IMR-90 (cell line): ENCODE data around the gene TSGA10IP. TPM values are rescaled to one million over a fixed set of nuclear protein-coding genes. Genes with fewer than 3 reads are reported as not detected.

Source experiments
- ATAC-seq: fragments of 200-7000 bp; cut with Tn5 transposase; 2 replicates; pipeline ENCODE4 v1.9.1; 2020; ENCODE audit warnings: low read depth, mild to moderate bottlenecking, moderate library complexity
- BruUV-seq: library from RNA; stranded (reverse); fragments of 400-500 nt; replicated peaks from 2 replicates; lab custom pipeline; 2021; lab: Mats Ljungman, UMichigan
- CTCF ChIA-PET: fragments of 300-600 bp; formaldehyde crosslinking; extraction: SDS; loops from one replicate; lab custom pipeline; 2021; ENCODE audit warnings: antibody characterized with exemption; lab: Yijun Ruan, JAX
- POLR2A ChIA-PET: fragments of 300-600 bp; sonication (Branson Sonifier 250); formaldehyde crosslinking; loops from one replicate; lab custom pipeline; 2022; ENCODE audit warnings: antibody characterized with exemption; ENCODE audit not compliant: unreplicated experiment; lab: Charles Lee
- DNase-seq: peaks from one replicate; pipeline ENCODE4 v3.0.0; 2013
- H2AFZ ChIP-seq: replicated peaks from 2 replicates; pipeline ENCODE3; 2013; ENCODE audit warnings: low read length, mild to moderate bottlenecking; ENCODE audit not compliant: poor library complexity
- H2AK5ac ChIP-seq: 2 replicates; pipeline ENCODE4 v1.6.1; 2013; ENCODE audit warnings: low read depth, low read length, inconsistent platforms
- H2AK9ac ChIP-seq: replicated peaks from 2 replicates; pipeline ENCODE3; 2013; ENCODE audit warnings: mild to moderate bottlenecking, low read depth, low read length, moderate library complexity; ENCODE audit not compliant: poor library complexity
- H2BK120ac ChIP-seq: 2 replicates; pipeline ENCODE4 v1.6.1; 2013; ENCODE audit warnings: low read depth, low read length, inconsistent platforms
- H2BK15ac ChIP-seq: 3 replicates; pipeline ENCODE4 v1.6.1; 2013; ENCODE audit warnings: low read depth, low read length, inconsistent platforms
- H2BK20ac ChIP-seq: 2 replicates; pipeline ENCODE4 v1.6.1; 2013; ENCODE audit warnings: low read depth, mild to moderate bottlenecking, inconsistent platforms, low read length, moderate library complexity
- H2BK5ac ChIP-seq: 2 replicates; pipeline ENCODE4 v1.6.1; 2013; ENCODE audit warnings: mild to moderate bottlenecking, low read depth, low read length, inconsistent platforms; ENCODE audit not compliant: poor library complexity, severe bottlenecking
- H3K14ac ChIP-seq: replicated peaks from 2 replicates; pipeline ENCODE4 v1.6.1; 2013; ENCODE audit warnings: low read depth, low read length, inconsistent platforms
- H3K18ac ChIP-seq: 2 replicates; pipeline ENCODE4 v1.6.1; 2013; ENCODE audit warnings: low read depth, low read length, control low read depth
- H3K23ac ChIP-seq: 2 replicates; pipeline ENCODE4 v1.6.1; 2013; ENCODE audit warnings: low read depth, low read length, inconsistent platforms
- H3K27ac ChIP-seq: 2 replicates; pipeline ENCODE4 v1.5.1; 2013; ENCODE audit warnings: mild to moderate bottlenecking, control low read depth, low read length; ENCODE audit not compliant: insufficient read depth
- H3K27me3 ChIP-seq: 2 replicates; pipeline ENCODE4 v1.6.1; 2013; ENCODE audit warnings: low read length; ENCODE audit not compliant: control insufficient read depth, insufficient read depth
- H3K36me3 ChIP-seq: 2 replicates; pipeline ENCODE4 v1.6.1; 2013; ENCODE audit warnings: low read length, mixed read lengths; ENCODE audit not compliant: control insufficient read depth, insufficient read depth
- H3K4ac ChIP-seq: 2 replicates; pipeline ENCODE4 v1.6.1; 2013; ENCODE audit warnings: low read depth, low read length, inconsistent platforms
- H3K4me1 ChIP-seq: 2 replicates; pipeline ENCODE4 v1.6.1; 2013; ENCODE audit warnings: low read length, mixed read lengths; ENCODE audit not compliant: control insufficient read depth, insufficient read depth
- H3K4me2 ChIP-seq: 2 replicates; pipeline ENCODE4 v1.6.1; 2013; ENCODE audit warnings: low read depth, mild to moderate bottlenecking, control low read depth, low read length, moderate library complexity
- H3K4me3 ChIP-seq: 2 replicates; pipeline ENCODE4 v1.5.1; 2013; ENCODE audit warnings: low read depth, mild to moderate bottlenecking, control low read depth, low read length, moderate library complexity; ENCODE audit not compliant: insufficient read depth
- H3K56ac ChIP-seq: 2 replicates; pipeline ENCODE4 v1.6.1; 2013; ENCODE audit warnings: low read length, inconsistent platforms; ENCODE audit not compliant: insufficient read depth; ENCODE audit errors: extremely low read depth
- H3K79me1 ChIP-seq, 2 experiments: 2 replicates each; pipeline ENCODE4 v1.6.1; 2013; ENCODE audit warnings: low read length in 2 of 2, inconsistent platforms in 1 of 2, low read depth in 1 of 2
- H3K9ac ChIP-seq: 2 replicates; pipeline ENCODE4 v1.6.1; 2013; ENCODE audit warnings: low read depth, low read length, control low read depth
- H3K9me1 ChIP-seq: 2 replicates; pipeline ENCODE4 v1.6.1; 2013; ENCODE audit warnings: low read length, inconsistent platforms; ENCODE audit not compliant: insufficient read depth
- H3K9me3 ChIP-seq: 2 replicates; pipeline ENCODE4 v1.6.1; 2013; ENCODE audit warnings: low read length; ENCODE audit not compliant: control insufficient read depth, insufficient read depth
- H4K20me1 ChIP-seq: 2 replicates; pipeline ENCODE4 v1.6.1; 2013; ENCODE audit warnings: low read length, inconsistent platforms; ENCODE audit not compliant: insufficient read depth
- H4K5ac ChIP-seq: 2 replicates; pipeline ENCODE4 v1.6.1; 2013; ENCODE audit warnings: mild to moderate bottlenecking, low read depth, low read length, control low read depth
- H4K8ac ChIP-seq, 2 experiments: 2 replicates each; pipeline ENCODE4 v1.6.1; 2013; ENCODE audit warnings: low read depth in 2 of 2, low read length in 2 of 2, control low read depth in 1 of 2, inconsistent platforms in 1 of 2
- H4K91ac ChIP-seq: 2 replicates; pipeline ENCODE4 v1.6.1; 2013; ENCODE audit warnings: low read depth, low read length, inconsistent platforms; ENCODE audit not compliant: insufficient read depth
- BHLHE40 ChIP-seq: fragments of 150-350 bp; IDR thresholded peaks from 2 replicates; pipeline ENCODE4 v1.6.1; 2016; ENCODE audit warnings: mild to moderate bottlenecking, low read depth, low read length
- CEBPB ChIP-seq: IDR thresholded peaks from 2 replicates; pipeline ENCODE4 v1.6.1; 2012; ENCODE audit warnings: low read depth, low read length, improper control_type of control experiment
- CHD1 ChIP-seq: IDR thresholded peaks from 2 replicates; pipeline ENCODE4 v1.6.1; 2012; ENCODE audit warnings: low read depth, low read length, improper control_type of control experiment
- CTCF ChIP-seq: conservative IDR thresholded peaks from 2 replicates; pipeline ENCODE4 v1.5.1; 2012; ENCODE audit warnings: mild to moderate bottlenecking, low read depth, low read length, improper control_type of control experiment
- ELK1 ChIP-seq: fragments of 150-350 bp; IDR thresholded peaks from 2 replicates; pipeline ENCODE4 v1.6.1; 2016; ENCODE audit warnings: low read depth, mild to moderate bottlenecking, low read length, moderate library complexity, borderline replicate concordance
- FOS ChIP-seq: fragments of 150-350 bp; IDR thresholded peaks from 2 replicates; pipeline ENCODE4 v1.6.1; 2016; ENCODE audit warnings: low read depth, low read length
- MAFK ChIP-seq: IDR thresholded peaks from 2 replicates; pipeline ENCODE4 v1.6.1; 2012; ENCODE audit warnings: low read depth, low read length, improper control_type of control experiment
- MAZ ChIP-seq: IDR thresholded peaks from 2 replicates; pipeline ENCODE4 v1.6.1; 2012; ENCODE audit warnings: low read depth, mild to moderate bottlenecking, low read length, improper control_type of control experiment, moderate library complexity, borderline replicate concordance
- MXI1 ChIP-seq: IDR thresholded peaks from 2 replicates; pipeline ENCODE4 v1.6.1; 2012; ENCODE audit warnings: low read depth, mild to moderate bottlenecking, low read length, moderate library complexity, borderline replicate concordance
- NFE2L2 ChIP-seq: fragments of 150-350 bp; IDR thresholded peaks from 2 replicates; pipeline ENCODE4 v1.6.1; 2016; ENCODE audit warnings: low read depth, mild to moderate bottlenecking, low read length
- POLR2A ChIP-seq: IDR thresholded peaks from 2 replicates; pipeline ENCODE4 v1.6.1; 2012; ENCODE audit warnings: mild to moderate bottlenecking, low read depth, low read length
- RAD21 ChIP-seq: IDR thresholded peaks from 2 replicates; pipeline ENCODE4 v1.6.1; 2012; ENCODE audit warnings: low read length, improper control_type of control experiment
- RCOR1 ChIP-seq: IDR thresholded peaks from 2 replicates; pipeline ENCODE4 v1.6.1; 2012; ENCODE audit warnings: mild to moderate bottlenecking, low read length, improper control_type of control experiment; ENCODE audit not compliant: insufficient replicate concordance
- RFX5 ChIP-seq: IDR thresholded peaks from 2 replicates; pipeline ENCODE4 v1.8.0; 2012; ENCODE audit warnings: low read depth, mild to moderate bottlenecking, low read length, moderate library complexity
- SMC3 ChIP-seq: fragments of 150-350 bp; IDR thresholded peaks from 2 replicates; pipeline ENCODE4 v1.6.1; 2016; ENCODE audit warnings: low read depth, mild to moderate bottlenecking, antibody characterized with exemption, low read length, moderate library complexity
- WGBS, 2 experiments: methylation state at CpG; one replicate each; pipeline versions ENCODE4 v1.1.5 to v1.1.7; 2013; ENCODE audit warnings: missing lambda C conversion rate in 2 of 2; ENCODE audit not compliant: insufficient read length in 1 of 2; ENCODE audit errors: extremely low coverage in 2 of 2; 5-methylcytosine and 5-hydroxymethylcytosine counted together
- dilution Hi-C: fragments of 300-500 bp; cut with HindIII; formaldehyde crosslinking; loops from one replicate; pipeline ENCODE4 v1.14.3; 2018; ENCODE audit warnings: low sequenced_read_pairs; ENCODE audit not compliant: unreplicated experiment
- in situ Hi-C: fragments of 300-500 bp; cut with MboI; formaldehyde crosslinking; loops from 3 replicates; pipeline ENCODE4 v1.14.3; 2019; ENCODE audit warnings: low sequenced_read_pairs, inconsistent platforms, mixed read lengths
- intact Hi-C: fragments of 100-400 bp; cut with micrococcal nuclease; formaldehyde crosslinking; loops from 2 replicates; pipeline ENCODE4 v1.10.0; 2022
- polyA plus RNA-seq, 3 experiments: library from polyadenylated mRNA; depleted of rRNA; stranded (reverse); fragments of >200 nt; gene quantifications; 2 replicates each; pipeline ENCODE4 v1.2.3, GENCODE V29; 2012; ENCODE audit warnings: low replicate concordance in 1 of 3
- total RNA-seq: library from RNA; depleted of rRNA; stranded (reverse); fragments of >200 nt; gene quantifications from 2 replicates; pipeline ENCODE4 v1.2.3, GENCODE V29; 2012
- TF ChIP-seq, protein P1 (sequence below): fragments of 150-350 bp; IDR thresholded peaks from 2 replicates; pipeline ENCODE4 v1.6.1; 2017; ENCODE audit warnings: mild to moderate bottlenecking, antibody characterized with exemption, low read length, low read depth

TSGA10IP gene
- total and polyA plus RNA-seq, 2 of the 4 experiments (the other 2 are of a cell fraction): 0.21 TPM; not detected in 1

- Histone ChIP-seq H3K4me3 (peak overlapping the region; percentile 10; the same call in 1 of the 2 replicates), H3K4ac (peak overlapping the region; percentile 98), H3K9ac (peak overlapping the region; percentile 68), H3K9me1 (peaks cover 39% of the 10 kb centered on the region), H3K9me3 (no peaks in the 10 kb centered on the region), H4K91ac (peak overlapping the region; percentile 97), H3K36me3 (peaks cover 19% of the 10 kb centered on the region), H3K79me1 (peaks cover 11 to 70% of the 10 kb centered on the region in 2 experiments; a peak in 3 of 4 replicates), H2AFZ (peak overlapping the region; percentile 71), H3K27ac (peak overlapping the region; percentile 82), H3K4me2 (peak overlapping the region; percentile 96), H2AK5ac (peak overlapping the region; percentile 99), H2BK5ac (peak overlapping the region; percentile 96), H4K5ac (peak overlapping the region; percentile 64), H3K14ac (peak overlapping the region; percentile 95), H4K8ac (peak overlapping the region; percentile 64 to 97), H3K27me3 (no peaks in the 10 kb centered on the region), H3K56ac (peak overlapping the region; percentile 90), H2AK9ac (peak overlapping the region; percentile 99), H3K23ac (peak overlapping the region; percentile 97), H2BK15ac (peak overlapping the region; percentile 56; the same call in 2 of the 3 replicates), H3K18ac (peak overlapping the region; percentile 88), H4K20me1 (peaks cover 11% of the 10 kb centered on the region), H2BK20ac (peak overlapping the region; percentile 92), H3K4me1 (peaks cover 58% of the 10 kb centered on the region), H2BK120ac (peak overlapping the region; percentile 100)
- TF ChIP-seq MXI1 (no peak), BHLHE40 (no peak), RFX5 (no peak), MAZ (no peak), POLR2A (no peak), CHD1 (no peak), ELK1 (no peak), RAD21 (no peak), MAFK (no peak), CEBPB (no peak), RCOR1 (no peak), SMC3 (no peak), NFE2L2 (no peak), CTCF (no peak), FOS (no peak)
- TF ChIP-seq, protein P1, sequence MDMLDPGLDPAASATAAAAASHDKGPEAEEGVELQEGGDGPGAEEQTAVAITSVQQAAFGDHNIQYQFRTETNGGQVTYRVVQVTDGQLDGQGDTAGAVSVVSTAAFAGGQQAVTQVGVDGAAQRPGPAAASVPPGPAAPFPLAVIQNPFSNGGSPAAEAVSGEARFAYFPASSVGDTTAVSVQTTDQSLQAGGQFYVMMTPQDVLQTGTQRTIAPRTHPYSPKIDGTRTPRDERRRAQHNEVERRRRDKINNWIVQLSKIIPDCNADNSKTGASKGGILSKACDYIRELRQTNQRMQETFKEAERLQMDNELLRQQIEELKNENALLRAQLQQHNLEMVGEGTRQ: no peak
- POLR2A ChIA-PET: interaction anchor here (1.0 to 2.4 kb wide), 3 partner anchors 14 to 26 kb away, joined by 4 to 20 read pairs (median 17); partner anchors contain the start of genes CCDC85B, FIBP and FOSL1
- no peak for ATAC-seq
- dilution Hi-C loops: no loop called here
- CTCF ChIA-PET: interaction anchor here (1.0 kb wide), 1 partner anchor 26 kb away, joined by 9 read pairs; the partner anchor contains the start of gene CCDC85B
- BruUV-seq: TSS peak; percentile 62
- intact Hi-C loops: loop anchor here (5.0 kb wide), 1 partner anchor 46 kb away; the partner anchor contains the start of gene SART1
- WGBS, 2 experiments: no CpG with 5 or more reads among the region's 7 CpGs
- in situ Hi-C loops: no loop called here
- no peak for DNase-seq
These were observed 28.9 kb upstream of the TSGA10IP start for GRCh38 chr11:65916391-65916790.
